Chondrocyte (in vitro differentiated cells): ENCODE results near the gene TTC34. TPM values are rescaled to one million over a fixed set of nuclear protein-coding genes. Genes with fewer than 3 reads are reported as not detected.

ENCODE experiments used
- DNase-seq: peaks from one replicate; pipeline ENCODE4 v3.0.0; 2021; ENCODE audit warnings: mixed read lengths, low spot score
- H3K27ac Mint-ChIP-seq: one replicate; pipeline ENCODE4 v1.8.0; 2021; ENCODE audit warnings: mild to moderate bottlenecking, moderate library complexity, mixed read lengths; ENCODE audit not compliant: unreplicated experiment
- H3K27me3 Mint-ChIP-seq: 2 replicates; pipeline ENCODE4 v1.8.0; 2021; ENCODE audit warnings: low read depth, mixed read lengths
- H3K36me3 Mint-ChIP-seq: 2 replicates; pipeline ENCODE4 v1.8.0; 2021; ENCODE audit warnings: low read depth, mixed read lengths
- H3K4me1 Mint-ChIP-seq: 2 replicates; pipeline ENCODE4 v1.8.0; 2021; ENCODE audit warnings: low read depth, mild to moderate bottlenecking, mixed read lengths
- H3K4me3 Mint-ChIP-seq: one replicate; pipeline ENCODE4 v1.8.0; 2021; ENCODE audit warnings: mild to moderate bottlenecking, moderate library complexity, mixed read lengths; ENCODE audit not compliant: unreplicated experiment
- H3K9me3 Mint-ChIP-seq: 2 replicates; pipeline ENCODE4 v1.8.0; 2021; ENCODE audit warnings: low read depth, mixed read lengths
- total RNA-seq: library from RNA; stranded (reverse); gene quantifications from 3 replicates; pipeline ENCODE4 v1.2.1, GENCODE V29; 2021
- TF ChIP-seq, protein P1 (sequence below): fragments of 200-600 bp; sonication (generic); IDR thresholded peaks from 2 replicates; pipeline ENCODE4 v1.5.0; 2021; ENCODE audit warnings: antibody characterized with exemption, mild to moderate bottlenecking, moderate library complexity

Gene TTC34
- total RNA-seq, 1 donor from 2014 or later = 0.60 TPM

- Mint-ChIP-seq H3K27ac (no peak overlapping the region), H3K36me3 (no peaks in the 10 kb centered on the region), H3K27me3 (no peaks in the 10 kb centered on the region), H3K4me3 (no peak overlapping the region), H3K4me1 (peaks cover 9% of the 10 kb centered on the region), H3K9me3 (no peaks in the 10 kb centered on the region)
- DNase-seq = no peak
- TF ChIP-seq, protein P1, sequence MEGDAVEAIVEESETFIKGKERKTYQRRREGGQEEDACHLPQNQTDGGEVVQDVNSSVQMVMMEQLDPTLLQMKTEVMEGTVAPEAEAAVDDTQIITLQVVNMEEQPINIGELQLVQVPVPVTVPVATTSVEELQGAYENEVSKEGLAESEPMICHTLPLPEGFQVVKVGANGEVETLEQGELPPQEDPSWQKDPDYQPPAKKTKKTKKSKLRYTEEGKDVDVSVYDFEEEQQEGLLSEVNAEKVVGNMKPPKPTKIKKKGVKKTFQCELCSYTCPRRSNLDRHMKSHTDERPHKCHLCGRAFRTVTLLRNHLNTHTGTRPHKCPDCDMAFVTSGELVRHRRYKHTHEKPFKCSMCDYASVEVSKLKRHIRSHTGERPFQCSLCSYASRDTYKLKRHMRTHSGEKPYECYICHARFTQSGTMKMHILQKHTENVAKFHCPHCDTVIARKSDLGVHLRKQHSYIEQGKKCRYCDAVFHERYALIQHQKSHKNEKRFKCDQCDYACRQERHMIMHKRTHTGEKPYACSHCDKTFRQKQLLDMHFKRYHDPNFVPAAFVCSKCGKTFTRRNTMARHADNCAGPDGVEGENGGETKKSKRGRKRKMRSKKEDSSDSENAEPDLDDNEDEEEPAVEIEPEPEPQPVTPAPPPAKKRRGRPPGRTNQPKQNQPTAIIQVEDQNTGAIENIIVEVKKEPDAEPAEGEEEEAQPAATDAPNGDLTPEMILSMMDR = no peak
These were observed 160.9 kb downstream of the TTC34 start for GRCh38 chr1:2640626-2641025.

DNA sequence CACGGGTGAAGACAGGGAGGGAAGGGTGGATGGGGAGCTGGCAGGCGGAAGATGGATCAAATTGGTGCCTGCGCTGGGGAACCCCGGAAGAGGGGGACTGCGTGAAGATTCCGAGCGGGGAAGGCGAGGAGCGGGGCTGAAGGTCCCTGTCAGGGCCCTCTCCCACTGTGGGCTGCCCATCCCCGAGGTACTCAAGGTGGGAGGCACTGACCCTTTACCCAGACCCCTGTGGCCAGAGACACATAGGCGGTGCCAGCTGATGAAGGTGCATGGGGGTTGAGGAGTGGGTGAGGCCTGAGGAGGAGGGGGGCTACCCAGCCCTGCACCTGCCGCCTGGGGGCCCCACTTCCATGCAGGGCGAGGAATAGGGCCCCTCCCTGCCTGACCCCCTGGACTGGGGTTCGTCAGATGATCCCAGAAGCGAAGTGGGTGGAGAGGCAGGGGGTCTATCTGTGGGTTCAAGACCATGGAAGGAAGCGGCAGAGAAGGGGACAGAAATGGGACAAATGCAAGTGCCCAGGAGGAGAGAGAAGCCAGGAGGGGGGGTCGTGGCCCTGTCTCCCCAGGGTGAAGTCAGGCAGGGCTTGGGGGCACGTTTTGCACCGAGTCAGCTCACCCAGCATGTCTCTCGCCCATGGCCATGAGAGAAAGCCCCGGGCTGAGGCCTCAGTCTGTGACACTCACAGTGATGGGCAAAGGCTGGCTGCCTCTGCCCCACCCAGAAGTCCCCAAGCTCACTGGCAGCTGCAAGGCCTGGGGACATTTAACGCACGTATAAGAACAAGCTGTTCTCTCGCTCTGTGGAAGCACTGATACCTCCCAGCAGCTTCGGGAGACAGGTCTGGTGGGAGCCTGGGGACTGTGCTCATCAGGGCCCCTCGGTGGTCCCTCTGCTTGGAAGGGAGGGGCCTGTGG lies 161.6 kb downstream of the TTC34 start:
- Mint-ChIP-seq H3K27me3 (no peaks in the 10 kb centered on the region), H3K9me3 (no peaks in the 10 kb centered on the region), H3K4me1 (peaks cover 9% of the 10 kb centered on the region), H3K27ac (no peak overlapping the region), H3K36me3 (no peaks in the 10 kb centered on the region), H3K4me3 (no peak overlapping the region)
- DNase-seq = no peak
- TF ChIP-seq, protein P1 = no peak

GRCh38 chr1:2639203-2639602 lies 162.3 kb downstream of the TTC34 start:
- no peaks in the 10 kb centered on the region for H3K9me3 Mint-ChIP-seq
- H3K4me3 Mint-ChIP-seq = no peak overlapping the region
- H3K36me3 Mint-ChIP-seq = no peaks in the 10 kb centered on the region

DNA sequence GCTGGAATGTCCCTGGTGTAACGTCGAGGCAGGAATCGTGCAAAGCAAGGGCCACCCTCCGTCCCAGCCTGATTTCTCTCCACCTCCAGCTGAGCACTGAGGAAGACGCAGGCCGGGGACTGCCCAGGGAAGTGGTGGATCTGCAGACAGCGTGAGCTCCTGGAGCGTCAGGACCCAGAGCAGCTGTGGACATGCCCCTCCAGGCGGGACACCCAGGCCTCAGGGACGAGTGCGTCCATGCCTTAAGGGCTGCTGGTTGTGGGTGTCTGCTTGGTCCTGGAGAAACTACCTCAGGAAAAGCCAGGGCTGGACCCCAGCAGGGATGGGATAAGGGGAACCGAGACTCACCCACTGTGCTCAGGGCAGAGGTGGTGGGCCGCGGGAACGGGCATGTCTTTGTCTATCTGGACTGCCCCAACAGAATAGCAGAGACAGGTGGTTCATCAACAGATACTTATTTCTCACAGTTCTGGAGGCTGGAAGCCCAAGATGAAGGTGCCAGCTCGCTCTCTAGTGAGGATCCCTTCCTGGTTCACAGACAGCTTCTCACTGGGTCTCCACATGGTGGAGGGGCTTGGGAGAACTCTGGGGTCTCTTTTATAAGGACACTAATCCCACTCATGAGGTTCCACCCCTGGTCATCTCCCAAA lies 162.9 kb downstream of the TTC34 start:
- TF ChIP-seq, protein P1 = no peak
- H3K4me3 Mint-ChIP-seq = no peak overlapping the region
- H3K27me3 Mint-ChIP-seq = no peaks in the 10 kb centered on the region
- peaks cover 8% of the 10 kb centered on the region for H3K4me1 Mint-ChIP-seq
- H3K9me3 Mint-ChIP-seq = no peaks in the 10 kb centered on the region
- DNase-seq = no peak
- no peak overlapping the region for H3K27ac Mint-ChIP-seq
- H3K36me3 Mint-ChIP-seq = no peaks in the 10 kb centered on the region

More at GRCh38 chr1:2639203-2639602, 162.3 kb downstream of the TTC34 start:
- Mint-ChIP-seq H3K4me1 (peaks cover 9% of the 10 kb centered on the region), H3K27me3 (no peaks in the 10 kb centered on the region), H3K27ac (no peak overlapping the region)
- TF ChIP-seq, protein P1 = no peak
- DNase-seq = no peak

GRCh38 chr1:2637442-2638145 lies 163.9 kb downstream of the TTC34 start:
- DNase-seq = no peak
- no peak overlapping the region for H3K4me3 Mint-ChIP-seq

More at GRCh38 chr1:2637442-2638145, 163.9 kb downstream of the TTC34 start:
- peaks cover 2% of the 10 kb centered on the region for H3K27me3 Mint-ChIP-seq
- H3K4me1 Mint-ChIP-seq = peaks cover 6% of the 10 kb centered on the region
- TF ChIP-seq, protein P1 = no peak
- no peaks in the 10 kb centered on the region for H3K9me3 Mint-ChIP-seq
- H3K27ac Mint-ChIP-seq = no peak overlapping the region
- no peaks in the 10 kb centered on the region for H3K36me3 Mint-ChIP-seq
